Hepatocyte (in vitro differentiated cells): ENCODE data around the gene CGB7. TPM values are rescaled to one million over a fixed set of nuclear protein-coding genes. Genes with fewer than 3 reads are reported as not detected.

ENCODE experiments used
- DNase-seq: peaks from one replicate; pipeline ENCODE4 v3.0.0-alpha.2; 2016; ENCODE audit warnings: low spot score
- H2AFZ ChIP-seq: fragments of 200-600 bp; sonication (generic); 2 replicates; pipeline ENCODE4 v1.6.0; 2016; ENCODE audit warnings: antibody characterized with exemption, mild to moderate bottlenecking
- H3K27ac ChIP-seq: fragments of 200-600 bp; sonication (generic); 2 replicates; pipeline ENCODE4 v1.5.1; 2016; ENCODE audit warnings: mild to moderate bottlenecking
- H3K27me3 ChIP-seq: fragments of 200-600 bp; sonication (generic); 2 replicates; pipeline ENCODE4 v1.6.1; 2016
- H3K36me3 ChIP-seq: fragments of 200-600 bp; sonication (generic); replicated peaks from 2 replicates; pipeline ENCODE4 v1.5.1; 2016; ENCODE audit warnings: low read depth; ENCODE audit not compliant: insufficient read depth
- H3K4me1 ChIP-seq: fragments of 200-600 bp; sonication (generic); 2 replicates; pipeline ENCODE4 v1.5.1; 2016; ENCODE audit warnings: mild to moderate bottlenecking, moderate library complexity; ENCODE audit not compliant: insufficient read depth
- H3K4me2 ChIP-seq: fragments of 200-600 bp; sonication (generic); 2 replicates; pipeline ENCODE4 v1.6.0; 2016
- H3K4me3 ChIP-seq: fragments of 200-600 bp; sonication (generic); 2 replicates; pipeline ENCODE4 v1.5.1; 2016; ENCODE audit warnings: mild to moderate bottlenecking
- H3K79me2 ChIP-seq: fragments of 200-600 bp; sonication (generic); 2 replicates; pipeline ENCODE4 v1.6.0; 2017; ENCODE audit warnings: mild to moderate bottlenecking
- H3K9me2 ChIP-seq: fragments of 200-600 bp; sonication (generic); replicated peaks from 2 replicates; pipeline ENCODE4 v1.6.0; 2017; ENCODE audit warnings: mild to moderate bottlenecking; ENCODE audit not compliant: insufficient read depth
- H3K9me3 ChIP-seq: fragments of 200-600 bp; sonication (generic); 2 replicates; pipeline ENCODE4 v1.5.1; 2016; ENCODE audit warnings: low read depth, mild to moderate bottlenecking
- H4K20me1 ChIP-seq: fragments of 200-600 bp; sonication (generic); 2 replicates; pipeline ENCODE4 v1.6.0; 2016; ENCODE audit warnings: mild to moderate bottlenecking; ENCODE audit not compliant: insufficient read depth, poor library complexity, severe bottlenecking
- CTCF ChIP-seq: fragments of 200-600 bp; sonication (generic); IDR thresholded peaks from 2 replicates; pipeline ENCODE4 v1.5.1; 2016; ENCODE audit warnings: antibody characterized with exemption, mild to moderate bottlenecking; ENCODE audit not compliant: poor library complexity
- EZH2 ChIP-seq: fragments of 200-600 bp; sonication (generic); IDR thresholded peaks from 2 replicates; pipeline ENCODE4 v1.6.1; 2016; ENCODE audit warnings: antibody characterized with exemption, mild to moderate bottlenecking, borderline replicate concordance
- EZH2phosphoT487 ChIP-seq: fragments of 200-600 bp; sonication (generic); IDR thresholded peaks from one replicate; pipeline ENCODE4 v1.6.1; 2018; ENCODE audit warnings: antibody characterized with exemption, mild to moderate bottlenecking, low read depth, moderate library complexity; ENCODE audit not compliant: unreplicated experiment, severe bottlenecking
- WGBS: methylation state at CpG from one replicate; pipeline ENCODE4 v1.1.6; 2016; ENCODE audit warnings: low lambda C conversion rate; ENCODE audit errors: missing lambda C conversion rate; 5-methylcytosine and 5-hydroxymethylcytosine counted together
- polyA plus RNA-seq: library from polyadenylated mRNA; unstranded; fragments of >200 nt; fragmentation: Nextera tagmentation; extraction: Ambion mirVana; gene quantifications from 2 replicates; pipeline ENCODE4 v1.2.1, GENCODE V29; 2016
- total RNA-seq: library from RNA; depleted of rRNA; stranded (reverse); fragments of >200 nt; gene quantifications from 2 replicates; pipeline ENCODE4 v1.2.3, GENCODE V29; 2014

Gene CGB7
- total and polyA plus RNA-seq, 2 experiments from 2014 or later, result 1.6 TPM; not detected in 1

- Histone ChIP-seq H3K4me2 (peak within 1 kb of the TSS; percentile 92), H3K4me3 (peak within 1 kb of the TSS; percentile 86), H4K20me1 (peaks cover 45% of the 10 kb centered on the region), H3K36me3 (no peaks in the 10 kb centered on the region), H3K9me3 (no peaks in the 10 kb centered on the region), H3K79me2 (peaks cover 48% of the 10 kb centered on the region), H3K27me3 (no peaks in the 10 kb centered on the region), H2AFZ (peak within 1 kb of the TSS; percentile 91), H3K27ac (peak within 1 kb of the TSS; percentile 95), H3K4me1 (peaks cover 18% of the 10 kb centered on the region), H3K9me2 (no peaks in the 10 kb centered on the region)
- TF ChIP-seq EZH2 (no peak), EZH2phosphoT487 (no peak), CTCF (no peak)
- WGBS, result under 1% methylated on average over 67 of the region's 89 CpGs
- peak; percentile 100 for DNase-seq
Measured at GRCh38 chr19:49085020-49085867, 27.7 kb upstream of the CGB7 start, which contains the start of gene SNRNP70. Gene SNRNP70 (plus strand): TSS chr19:49085451. CDS start chr19:49086415, 964 bp downstream.

GRCh38 chr19:49084206-49085019 is 26.9 kb upstream of the CGB7 start:
- Histone ChIP-seq H3K9me2 (no peaks in the 10 kb centered on the region), H3K79me2 (peaks cover 41% of the 10 kb centered on the region), H3K4me2 (peak overlapping the region; percentile 81), H3K4me1 (peaks cover 18% of the 10 kb centered on the region), H4K20me1 (peaks cover 38% of the 10 kb centered on the region), H3K4me3 (peak overlapping the region; percentile 16), H3K27me3 (no peaks in the 10 kb centered on the region), H3K9me3 (no peaks in the 10 kb centered on the region), H3K27ac (peak overlapping the region; percentile 88), H2AFZ (peak overlapping the region; percentile 91), H3K36me3 (no peaks in the 10 kb centered on the region)
- TF ChIP-seq EZH2phosphoT487 (no peak), CTCF (no peak), EZH2 (no peak)
- no peak for DNase-seq
- WGBS, result 82% methylated on average over 26 of the region's 26 CpGs

GRCh38 chr19:49081273-49081672 is 23.7 kb upstream of the CGB7 start:
- peaks cover 7% of the 10 kb centered on the region for H4K20me1 ChIP-seq
- H3K36me3 ChIP-seq, result no peaks in the 10 kb centered on the region
- H3K4me3 ChIP-seq, result no peak overlapping the region
- H3K4me1 ChIP-seq, result peaks cover 4% of the 10 kb centered on the region
- no peak for DNase-seq
- H3K27me3 ChIP-seq, result no peaks in the 10 kb centered on the region
- H2AFZ ChIP-seq, result no peak overlapping the region
- no peak overlapping the region for H3K27ac ChIP-seq
- H3K9me2 ChIP-seq, result no peaks in the 10 kb centered on the region
- 87% methylated on average over 1 of the region's 1 CpG for WGBS
- peaks cover 10% of the 10 kb centered on the region for H3K79me2 ChIP-seq
- H3K9me3 ChIP-seq, result no peaks in the 10 kb centered on the region
- H3K4me2 ChIP-seq, result no peak overlapping the region
- TF ChIP-seq CTCF (no peak), EZH2phosphoT487 (no peak), EZH2 (no peak)
